ENCODE data around the gene ID2.

The ID2 gene

GRCh38 chr2:8676191-8676920, 5.5 kb upstream of the ID2 start:
- DNase-seq (ENCODE audit: extremely low read depth, insufficient read length) = peak; percentile 22
- Histone ChIP-seq H3K4me3 (replicated peaks; ENCODE audit: low read depth, low read length) (no peak overlapping the region), H3K27me3 (replicated peaks; ENCODE audit: control insufficient read depth, insufficient read depth, low read length) (no peaks in the 10 kb centered on the region; the same call in none of the 2 replicates), H3K36me3 (ENCODE audit: control insufficient read depth, insufficient read depth, low read length) (no peaks in the 10 kb centered on the region)
- TF ChIP-seq CTCF (IDR thresholded peaks at IDR 0.05; ENCODE audit: insufficient read depth, low read length, poor library complexity, severe bottlenecking) = no peak

GRCh38 chr2:8676921-8677645, 4.8 kb upstream of the ID2 start:
- Histone ChIP-seq H3K27me3 (replicated peaks; ENCODE audit: control insufficient read depth, insufficient read depth, low read length) (no peaks in the 10 kb centered on the region; the same call in none of the 2 replicates), H3K4me3 (replicated peaks; ENCODE audit: low read depth, low read length) (no peak overlapping the region)
- TF ChIP-seq CTCF (IDR thresholded peaks at IDR 0.05; ENCODE audit: insufficient read depth, low read length, poor library complexity, severe bottlenecking) = no peak

GRCh38 chr2:8677646-8678592, 3.9 kb upstream of the ID2 start:
- Histone ChIP-seq H3K36me3 (ENCODE audit: control insufficient read depth, insufficient read depth, low read length) (no peaks in the 10 kb centered on the region), H3K4me3 (replicated peaks; ENCODE audit: low read depth, low read length) (peak overlapping the region; percentile 46), H3K27me3 (replicated peaks; ENCODE audit: control insufficient read depth, insufficient read depth, low read length) (no peaks in the 10 kb centered on the region; the same call in none of the 2 replicates)
- no peak for TF ChIP-seq CTCF (IDR thresholded peaks at IDR 0.05; ENCODE audit: insufficient read depth, low read length, poor library complexity, severe bottlenecking)
- peak; percentile 27 for DNase-seq (ENCODE audit: extremely low read depth, insufficient read length)

More at GRCh38 chr2:8676921-8677645, 4.8 kb upstream of the ID2 start:
- H3K36me3 ChIP-seq (ENCODE audit: control insufficient read depth, insufficient read depth, low read length) = no peaks in the 10 kb centered on the region
- DNase-seq (ENCODE audit: extremely low read depth, insufficient read length) = no peak

GRCh38 chr2:8678731-8679566, 2.9 kb upstream of the ID2 start:
- Histone ChIP-seq H3K27me3 (replicated peaks; ENCODE audit: control insufficient read depth, insufficient read depth, low read length) (no peaks in the 10 kb centered on the region; the same call in none of the 2 replicates), H3K4me3 (replicated peaks; ENCODE audit: low read depth, low read length) (peak overlapping the region; percentile 48), H3K36me3 (ENCODE audit: control insufficient read depth, insufficient read depth, low read length) (no peaks in the 10 kb centered on the region)
- peak; percentile 93 for DNase-seq (ENCODE audit: extremely low read depth, insufficient read length)
- TF ChIP-seq CTCF (IDR thresholded peaks at IDR 0.05; ENCODE audit: insufficient read depth, low read length, poor library complexity, severe bottlenecking) = no peak

- no peak for DNase-seq (ENCODE audit: extremely low read depth, insufficient read length)
- Histone ChIP-seq H3K4me3 (replicated peaks; ENCODE audit: low read depth, low read length) (no peak overlapping the region; the same call in 1 of the 2 replicates), H3K27me3 (replicated peaks; ENCODE audit: control insufficient read depth, insufficient read depth, low read length) (no peaks in the 10 kb centered on the region; the same call in none of the 2 replicates), H3K36me3 (ENCODE audit: control insufficient read depth, insufficient read depth, low read length) (no peaks in the 10 kb centered on the region)
- no peak for TF ChIP-seq CTCF (IDR thresholded peaks at IDR 0.05; ENCODE audit: insufficient read depth, low read length, poor library complexity, severe bottlenecking)
Observed at GRCh38 chr2:8679567-8679826, 2.4 kb upstream of the ID2 start.

All from GM06990 (cell line).